Skeletal muscle tissue (tissue), 4 donors: ENCODE measurements around the gene NPPB. TPM values are rescaled to one million over a fixed set of nuclear protein-coding genes. Genes with fewer than 3 reads are reported as not detected.

ENCODE experiments used
- H3K27ac ChIP-seq: one replicate; pipeline ENCODE4 v1.7.0; 2013; ENCODE audit warnings: mild to moderate bottlenecking, low read depth, low read length, inconsistent platforms
- H3K27me3 ChIP-seq, 3 donors: one replicate each; pipeline ENCODE4 v1.7.0; 2013; ENCODE audit warnings: low read length in 3 of 3; ENCODE audit not compliant: control insufficient read depth in 3 of 3, insufficient read depth in 3 of 3
- H3K36me3 ChIP-seq, 3 donors: one replicate each; pipeline ENCODE4 v1.7.0; 2013; ENCODE audit warnings: low read length in 3 of 3; ENCODE audit not compliant: control insufficient read depth in 3 of 3, insufficient read depth in 3 of 3
- H3K4me1 ChIP-seq, 3 donors: one replicate each; pipeline ENCODE4 v1.7.0; 2013; ENCODE audit warnings: low read length in 3 of 3, mild to moderate bottlenecking in 3 of 3; ENCODE audit not compliant: control insufficient read depth in 3 of 3, insufficient read depth in 3 of 3
- H3K4me3 ChIP-seq, 3 donors: one replicate each; pipeline ENCODE4 v1.7.0; 2013; ENCODE audit warnings: low read length in 3 of 3
- H3K9ac ChIP-seq, 3 donors: one replicate each; pipeline ENCODE4 v1.7.0; 2013; ENCODE audit warnings: low read length in 3 of 3, mild to moderate bottlenecking in 3 of 3, moderate library complexity in 2 of 3, low read depth in 1 of 3
- H3K9me3 ChIP-seq, 3 donors: one replicate each; pipeline ENCODE4 v1.7.0; 2013; ENCODE audit warnings: low read length in 3 of 3; ENCODE audit not compliant: control insufficient read depth in 3 of 3
- total RNA-seq: library from RNA; depleted of rRNA; stranded (reverse); fragments of >200 nt; gene quantifications from one replicate; pipeline ENCODE4 v1.2.3, GENCODE V29; 2014
- donor health status: Osteomylitis.

NPPB gene
- total RNA-seq, 1 donor from 2014 or later, result 1.0 TPM

DNA sequence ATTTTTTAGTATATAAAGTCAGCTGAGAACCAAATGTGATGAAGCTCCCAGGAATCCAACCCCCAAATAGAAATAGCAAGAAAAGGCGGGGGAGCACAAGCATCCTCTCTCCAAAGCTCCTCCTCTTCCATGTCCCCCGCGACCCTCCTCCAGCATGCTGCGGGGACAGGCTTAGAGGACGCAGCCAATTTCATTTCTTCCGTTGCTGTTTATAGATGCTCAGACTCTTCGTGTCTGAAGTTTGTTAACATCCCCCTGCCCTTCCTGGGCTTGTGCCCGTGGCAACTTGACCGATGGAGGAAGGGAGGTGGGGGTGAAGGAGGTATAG, 10.4 kb downstream of the NPPB start:
- Histone ChIP-seq H3K4me3 (no peak overlapping the region), H3K27me3 (peaks cover 0 to 8% (median 0%) of the 10 kb centered on the region in 3 donors), H3K9me3 (no peaks in the 10 kb centered on the region), H3K9ac (no peak overlapping the region), H3K27ac (no peak overlapping the region), H3K4me1 (peaks cover 0 to 4% (median 2%) of the 10 kb centered on the region in 3 donors), H3K36me3 (peaks cover 14 to 23% (median 15%) of the 10 kb centered on the region in 3 donors)

DNA sequence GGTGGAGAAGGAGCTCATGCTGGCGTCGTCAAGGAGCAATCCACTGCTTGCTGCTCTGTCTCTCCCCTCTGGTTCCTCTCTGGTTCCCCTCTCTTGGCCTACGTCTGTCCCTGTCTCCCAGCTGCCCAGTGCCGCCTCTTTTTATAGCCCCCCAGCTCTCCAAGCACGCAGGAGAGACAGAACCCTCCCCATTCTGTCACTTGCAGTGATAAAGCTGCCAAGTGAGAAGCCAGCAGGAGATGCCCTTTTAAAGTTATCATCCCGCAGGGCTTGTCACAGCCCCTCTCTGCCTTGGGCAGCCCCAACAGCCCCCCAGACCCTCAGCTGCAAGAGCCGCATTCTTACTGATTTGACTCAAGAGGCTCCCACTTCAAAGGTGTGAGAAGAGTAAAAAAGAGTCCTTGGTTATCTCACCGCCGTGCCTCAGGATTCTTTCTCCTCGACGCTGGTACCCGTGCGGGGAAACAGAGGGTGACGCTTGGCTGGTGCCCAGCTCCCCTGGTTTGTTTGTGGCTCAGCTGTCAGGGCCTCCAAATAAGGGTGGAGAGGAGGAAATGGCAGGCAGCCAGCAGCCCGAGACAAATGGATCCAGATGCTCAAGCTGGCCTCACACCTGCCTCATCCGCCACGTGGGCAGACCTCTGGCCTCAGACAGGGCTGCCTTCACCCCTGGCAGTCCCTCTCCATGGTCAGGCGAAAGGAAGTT, 10.9 kb downstream of the NPPB start, which contains the start of gene NPPA:
NPPA (minus strand) TSS at position 117 of the 706 bp plus-strand sequence; CDS start at position 18, 99 bp downstream.
- no peak within 1 kb of the TSS for H3K4me3 ChIP-seq
- peaks cover 14 to 23% (median 15%) of the 10 kb centered on the region in 3 donors for H3K36me3 ChIP-seq
- no peak within 1 kb of the TSS for H3K9ac ChIP-seq
- H3K27me3 ChIP-seq, result peaks cover 0 to 7% (median 0%) of the 10 kb centered on the region in 3 donors
- H3K27ac ChIP-seq, result no peak within 1 kb of the TSS
- H3K4me1 ChIP-seq, result peaks cover 0 to 4% (median 2%) of the 10 kb centered on the region in 3 donors
- H3K9me3 ChIP-seq, result no peaks in the 10 kb centered on the region

DNA sequence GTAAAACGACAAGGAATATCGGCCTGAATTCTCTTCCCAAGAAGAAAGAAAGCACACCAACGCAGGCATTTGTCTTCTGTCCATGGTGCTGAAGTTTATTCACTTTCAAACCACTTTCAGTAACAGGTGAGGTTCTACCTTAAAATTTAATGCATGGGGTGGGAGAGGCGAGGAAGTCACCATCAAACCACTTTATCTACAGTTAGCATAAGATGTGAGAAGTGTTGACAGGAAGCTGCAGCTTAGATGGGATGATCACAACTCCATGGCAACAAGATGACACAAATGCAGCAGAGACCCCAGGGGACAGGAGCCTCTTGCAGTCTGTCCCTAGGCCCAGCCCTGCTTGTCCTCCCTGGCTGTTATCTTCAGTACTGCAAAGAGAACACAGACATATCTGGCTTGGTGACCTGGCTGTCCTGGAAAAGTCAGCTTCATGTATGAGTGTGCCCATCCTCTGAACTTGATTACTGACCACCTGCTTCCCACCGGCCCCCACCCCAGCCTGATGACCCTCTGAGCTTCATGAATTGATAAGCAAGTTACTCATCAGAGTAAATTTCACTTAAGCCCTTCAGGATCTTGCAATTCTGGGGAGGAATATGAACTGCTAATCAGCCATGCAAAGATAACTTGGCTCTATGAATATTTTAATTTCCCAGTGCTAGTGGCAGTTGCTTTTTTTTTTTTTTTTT, 13.0 kb downstream of the NPPB start:
- Histone ChIP-seq H3K36me3 (peaks cover 32 to 43% (median 34%) of the 10 kb centered on the region in 3 donors), H3K4me3 (no peak overlapping the region), H3K27me3 (peaks cover 0 to 6% (median 0%) of the 10 kb centered on the region in 3 donors), H3K4me1 (peaks cover 0 to 2% (median 2%) of the 10 kb centered on the region in 3 donors), H3K27ac (no peak overlapping the region), H3K9me3 (no peaks in the 10 kb centered on the region), H3K9ac (no peak overlapping the region)

DNA sequence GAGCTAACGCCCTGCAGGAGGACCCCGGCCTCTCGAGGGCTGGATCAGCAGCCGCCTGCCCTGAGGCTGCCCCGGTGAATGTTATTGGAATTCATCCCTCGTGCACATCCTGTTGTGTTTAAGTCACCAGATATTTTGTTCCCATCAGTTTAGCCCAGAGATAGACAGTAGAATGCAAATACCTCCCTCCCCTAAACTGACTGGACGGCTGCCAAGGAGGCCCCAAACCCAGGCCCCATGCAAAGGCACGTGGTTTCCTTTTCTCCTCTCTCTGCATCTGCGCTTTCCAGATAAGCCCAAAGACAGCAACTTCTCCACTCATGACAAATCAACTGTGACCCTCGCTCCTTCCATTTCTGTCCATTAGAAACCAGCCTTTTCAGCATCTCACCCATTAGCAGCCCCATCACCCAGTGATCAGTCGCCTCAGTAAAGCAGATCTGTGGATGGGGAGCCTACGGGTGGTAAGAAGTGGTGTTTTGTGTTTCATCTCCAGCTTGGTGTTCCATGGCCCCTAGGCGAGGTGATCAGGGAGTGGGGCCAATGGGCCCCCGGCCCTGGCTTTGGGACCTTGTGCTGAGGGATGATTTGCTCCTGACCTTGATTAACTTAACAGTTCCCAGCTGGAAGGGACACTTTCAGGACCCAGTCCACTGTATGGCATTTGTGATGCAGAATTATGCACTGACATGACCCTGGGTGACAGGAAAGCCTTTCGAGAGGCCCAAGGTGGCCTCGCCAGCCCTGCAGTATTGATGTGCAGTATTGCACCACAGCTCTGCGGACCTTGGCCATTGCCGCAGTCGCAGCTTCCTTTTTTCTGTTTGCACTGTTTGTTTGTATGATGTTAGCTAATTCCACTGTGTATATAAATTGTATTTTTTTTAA, 16.3 kb downstream of the NPPB start:
- Histone ChIP-seq H3K27me3 (no peaks in the 10 kb centered on the region), H3K4me1 (no peaks in the 10 kb centered on the region), H3K36me3 (peaks cover 60 to 75% (median 67%) of the 10 kb centered on the region in 3 donors), H3K9me3 (no peaks in the 10 kb centered on the region), H3K4me3 (no peak overlapping the region), H3K27ac (no peak overlapping the region), H3K9ac (no peak overlapping the region)

DNA sequence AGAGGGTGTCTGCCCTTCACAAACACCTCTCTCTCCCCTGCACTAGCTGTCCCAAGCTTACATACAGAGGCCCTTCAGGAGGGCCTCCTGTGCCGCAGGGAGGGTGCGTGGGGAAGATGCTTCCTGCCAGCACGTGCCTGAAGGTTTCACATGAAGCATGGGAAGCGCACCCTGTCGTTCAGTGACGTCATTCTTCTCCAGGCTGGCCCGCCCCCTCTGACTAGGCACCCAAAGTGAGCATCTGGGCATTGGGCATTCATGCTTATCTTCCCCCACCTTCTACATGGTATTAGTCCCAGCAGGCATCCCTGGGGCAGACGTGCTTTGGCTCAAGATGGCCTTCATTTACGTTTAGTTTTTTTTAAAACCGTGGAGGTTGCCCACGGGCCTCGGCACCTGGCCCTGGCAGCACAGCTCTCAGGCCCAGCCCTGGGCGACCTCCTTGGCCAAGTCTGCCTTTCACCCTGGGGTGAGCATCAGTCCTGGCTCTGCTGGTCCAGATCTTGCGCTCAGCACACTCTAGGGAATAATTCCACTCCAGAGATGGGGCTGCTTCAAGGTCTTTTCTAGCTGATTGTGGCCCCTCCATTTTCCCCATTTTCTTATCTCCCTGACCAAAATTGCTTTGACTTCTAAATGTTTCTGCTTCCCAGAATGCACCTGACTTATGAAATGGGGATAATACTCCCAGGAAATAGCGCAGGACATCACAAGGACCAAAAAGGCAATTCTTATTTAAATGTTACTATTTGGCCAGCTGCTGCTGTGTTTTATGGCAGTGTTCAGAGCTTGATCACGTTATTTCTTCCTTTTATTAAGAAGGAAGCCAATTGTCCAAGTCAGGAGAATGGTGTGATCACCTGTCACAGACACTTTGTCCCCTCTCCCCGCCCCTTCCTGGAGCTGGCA, 17.2 kb downstream of the NPPB start:
- no peaks in the 10 kb centered on the region for H3K4me1 ChIP-seq
- H3K27ac ChIP-seq, result no peak overlapping the region
- peaks cover 68 to 81% (median 76%) of the 10 kb centered on the region in 3 donors for H3K36me3 ChIP-seq

DNA sequence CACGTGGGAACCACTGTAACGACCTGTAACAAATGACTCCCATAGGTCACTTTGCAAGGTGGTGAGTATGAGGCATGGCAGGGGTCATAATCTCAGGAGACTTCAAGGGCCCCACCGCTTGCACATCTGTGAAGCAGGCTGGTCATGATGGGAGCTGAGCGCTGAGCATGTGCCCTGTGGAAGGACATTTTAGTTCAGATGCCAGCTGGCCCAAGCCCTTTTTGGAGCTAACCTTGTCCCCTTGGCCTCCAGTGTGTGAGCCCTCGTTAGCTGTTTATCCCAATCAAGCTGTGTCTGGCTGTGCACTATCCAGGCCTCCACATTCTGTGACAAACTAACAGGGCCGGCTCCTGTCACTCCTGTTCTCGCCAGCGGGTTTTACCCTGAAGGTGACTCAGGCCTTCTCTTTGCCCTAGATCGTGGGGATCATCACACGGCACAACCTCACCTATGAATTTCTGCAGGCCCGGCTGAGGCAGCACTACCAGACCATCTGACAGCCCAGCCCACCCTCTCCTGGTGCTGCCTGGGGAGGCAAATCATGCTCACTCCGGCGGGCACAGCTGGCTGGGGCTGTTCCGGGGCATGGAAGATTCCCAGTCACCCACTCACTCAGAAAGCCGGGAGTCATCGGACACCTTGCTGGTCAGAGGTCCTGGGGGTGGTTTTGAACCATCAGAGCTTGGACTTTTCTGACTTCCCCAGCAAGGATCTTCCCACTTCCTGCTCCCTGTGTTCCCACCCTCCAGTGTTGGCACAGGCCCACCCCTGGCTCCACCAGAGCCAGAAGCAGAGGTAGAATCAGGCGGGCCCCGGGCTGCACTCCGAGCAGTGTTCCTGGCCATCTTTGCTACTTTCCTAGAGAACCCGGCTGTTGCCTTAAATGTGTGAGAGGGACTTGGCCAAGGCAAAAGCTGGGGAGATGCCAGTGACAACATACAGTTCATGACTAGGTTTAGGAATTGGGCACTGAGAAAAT, 18.7 kb downstream of the NPPB start:
- no peak overlapping the region for H3K4me3 ChIP-seq
- no peaks in the 10 kb centered on the region for H3K9me3 ChIP-seq
- no peaks in the 10 kb centered on the region for H3K27me3 ChIP-seq
- H3K36me3 ChIP-seq, result peaks cover 78 to 90% (median 86%) of the 10 kb centered on the region in 3 donors
- H3K4me1 ChIP-seq, result no peaks in the 10 kb centered on the region
- H3K27ac ChIP-seq, result no peak overlapping the region
- no peak overlapping the region for H3K9ac ChIP-seq

More for the DNA sequence above, 17.2 kb downstream of the NPPB start:
- Histone ChIP-seq H3K9ac (no peak overlapping the region), H3K9me3 (no peaks in the 10 kb centered on the region), H3K27me3 (no peaks in the 10 kb centered on the region), H3K4me3 (no peak overlapping the region)

DNA sequence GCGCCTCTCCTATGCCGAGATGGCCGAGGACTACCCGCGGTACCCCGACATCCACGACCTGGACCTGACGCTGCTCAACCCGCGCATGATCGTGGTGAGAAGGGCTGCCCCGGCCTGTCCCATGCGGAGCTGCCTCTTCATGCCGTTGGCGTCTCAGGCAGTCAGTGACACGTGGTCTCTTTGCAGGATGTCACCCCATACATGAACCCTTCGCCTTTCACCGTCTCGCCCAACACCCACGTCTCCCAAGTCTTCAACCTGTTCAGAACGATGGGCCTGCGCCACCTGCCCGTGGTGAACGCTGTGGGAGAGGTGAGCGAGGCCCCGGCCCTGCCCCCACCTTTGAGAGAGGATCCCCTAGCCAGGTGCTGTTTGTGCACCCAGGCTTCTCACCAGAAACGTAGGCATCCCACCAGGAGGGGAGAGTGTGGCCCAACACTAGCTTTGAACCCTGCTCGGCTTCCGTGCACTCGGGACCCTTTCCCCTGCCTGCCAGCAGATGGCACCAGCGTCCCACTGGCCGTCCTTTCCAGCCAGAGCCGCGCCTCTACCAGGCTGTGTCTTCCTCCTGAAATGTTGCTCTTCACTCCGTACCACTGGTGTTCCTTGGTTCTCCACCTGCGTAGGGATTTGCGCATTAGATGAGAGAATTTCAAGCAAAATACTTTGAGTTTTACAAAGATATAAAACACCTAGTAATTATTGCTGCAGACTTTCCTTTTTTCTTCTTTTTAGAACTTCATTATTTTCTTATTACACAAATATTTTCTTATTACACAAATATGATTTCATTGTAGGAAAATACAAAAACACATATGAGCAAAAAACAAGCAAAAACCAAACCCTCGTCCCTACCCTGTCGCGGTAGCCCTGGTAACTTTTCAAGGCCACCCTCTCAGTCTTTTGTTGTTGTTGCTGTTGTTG, 20.1 kb downstream of the NPPB start:
- Histone ChIP-seq H3K9ac (no peak overlapping the region), H3K36me3 (peaks cover 82 to 91% (median 90%) of the 10 kb centered on the region in 3 donors), H3K4me1 (no peaks in the 10 kb centered on the region), H3K27ac (no peak overlapping the region), H3K4me3 (no peak overlapping the region), H3K27me3 (no peaks in the 10 kb centered on the region), H3K9me3 (no peaks in the 10 kb centered on the region)
